ENCODE measurements around the gene GRIN1. TPM values are rescaled to one million over a fixed set of nuclear protein-coding genes. Genes with fewer than 3 reads are reported as not detected.
A peak's percentile ranks its signal among the peaks of the same experiment; 100 is the strongest.

The GRIN1 gene
- total and polyA plus RNA-seq, 2 of the 13 experiments (the other 11 are each of a cell fraction or from before 2014, with no cell fraction given): 0.13 TPM; not detected in 1

DNA sequence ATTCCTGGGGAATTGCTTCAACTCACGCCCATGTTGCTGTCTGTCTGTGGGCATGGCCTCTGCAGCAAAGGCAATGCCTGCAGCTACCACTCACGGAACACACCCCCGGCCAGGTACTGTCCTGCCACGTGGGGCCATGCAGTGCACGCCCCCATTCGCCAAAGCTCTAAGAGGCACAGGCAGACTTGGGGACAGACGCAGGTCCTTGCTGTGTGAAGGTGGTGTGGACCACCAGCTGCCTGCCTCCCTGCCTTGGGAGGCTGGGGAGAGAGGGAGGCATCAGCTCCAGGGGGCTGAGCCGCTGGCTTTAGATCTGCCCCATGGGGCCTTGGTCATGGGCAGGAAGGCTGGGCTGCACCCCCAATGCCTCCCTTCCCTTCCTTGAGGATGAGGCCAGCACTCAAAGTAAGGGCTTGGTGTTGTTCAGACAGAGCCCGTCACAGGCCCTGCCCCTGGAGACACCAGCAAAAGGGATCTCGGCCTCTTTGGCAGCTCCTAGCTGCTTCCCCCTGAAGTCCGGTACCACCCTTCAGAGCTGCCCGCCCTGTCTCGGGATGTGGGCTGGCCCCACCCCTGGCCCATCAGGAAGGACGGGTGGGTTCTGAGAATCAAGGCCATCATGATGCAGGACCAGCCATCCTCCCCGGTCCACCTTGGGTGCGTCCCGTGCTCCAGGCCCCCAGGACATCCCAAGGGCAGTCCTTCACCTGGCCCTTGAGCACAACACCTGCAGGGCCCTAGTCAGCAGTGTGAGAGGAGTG lies 2.3 kb downstream of the GRIN1 start (continued):
- no peak for TF ChIP-seq CHCHD3 (CRISPR knock-in tag; IDR thresholded peaks at IDR 0.05)
- TF ChIP-seq PPARG (CRISPR knock-in tag; conservative IDR thresholded peaks at IDR 0.05): no peak
- no peak for TF ChIP-seq ZNF547 (CRISPR knock-in tag; IDR thresholded peaks at IDR 0.05)
- TF ChIP-seq ZNF124 (CRISPR knock-in tag; IDR thresholded peaks at IDR 0.05): no peak
- no peak for TF ChIP-seq ZMYM3 (CRISPR knock-in tag; IDR thresholded peaks at IDR 0.05)

DNA sequence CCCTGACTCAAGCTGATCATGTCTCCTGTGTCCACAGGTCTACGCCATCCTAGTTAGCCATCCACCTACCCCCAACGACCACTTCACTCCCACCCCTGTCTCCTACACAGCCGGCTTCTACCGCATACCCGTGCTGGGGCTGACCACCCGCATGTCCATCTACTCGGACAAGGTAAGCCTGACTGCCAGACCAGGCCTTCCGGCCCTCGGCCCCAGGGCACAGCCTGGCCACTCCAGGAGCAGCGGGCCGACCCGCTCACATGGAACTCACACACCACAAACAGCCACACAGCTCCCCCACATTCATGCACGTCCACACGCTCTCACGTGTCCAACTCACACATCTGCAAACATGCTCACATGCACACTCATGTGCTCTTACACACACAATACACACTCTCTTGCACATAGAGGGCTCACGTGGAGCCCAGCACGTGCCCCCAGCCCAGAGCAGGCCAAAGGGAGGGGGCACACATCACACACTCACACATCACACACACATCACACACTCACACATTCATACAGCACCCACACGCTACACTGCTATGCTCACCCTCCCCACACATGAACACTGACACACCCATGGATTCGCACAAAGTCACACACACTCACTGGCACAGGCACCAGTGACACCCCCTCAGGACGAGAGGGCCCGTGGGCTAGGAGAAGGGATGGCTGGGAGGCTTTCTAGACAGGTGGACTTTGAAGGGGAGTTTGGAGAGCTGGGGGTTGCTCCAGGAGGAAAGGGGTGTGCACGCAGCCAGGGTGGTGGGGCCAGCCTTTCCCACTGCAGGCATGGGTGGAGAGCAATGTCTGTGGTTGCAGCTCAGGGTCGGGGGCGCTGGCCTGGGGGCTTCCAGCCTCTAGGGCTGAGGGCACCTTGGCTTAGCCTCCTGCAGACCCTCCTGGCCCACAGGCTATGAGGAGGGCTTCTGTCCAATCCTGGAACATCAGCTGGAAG lies 3.3 kb downstream of the GRIN1 start:
- no peak overlapping the region for H2AFZ ChIP-seq (ENCODE audit: low read length)
- no peak for ATAC-seq
- in situ Hi-C loops (cut with HindIII; ENCODE audit: extremely low pct_ligation_motif_present, low pct_unique_long_range_greater_than_20kb) (no loop called here), intact Hi-C loops (cut with micrococcal nuclease; ENCODE audit: unreplicated experiment) (no loop called here)
- no TSS peak for BruUV-seq (replicated peaks)
- no peaks in the 10 kb centered on the region for H4K20me1 ChIP-seq (ENCODE audit: insufficient read depth, low read length)
- TF ChIP-seq, protein P1, sequence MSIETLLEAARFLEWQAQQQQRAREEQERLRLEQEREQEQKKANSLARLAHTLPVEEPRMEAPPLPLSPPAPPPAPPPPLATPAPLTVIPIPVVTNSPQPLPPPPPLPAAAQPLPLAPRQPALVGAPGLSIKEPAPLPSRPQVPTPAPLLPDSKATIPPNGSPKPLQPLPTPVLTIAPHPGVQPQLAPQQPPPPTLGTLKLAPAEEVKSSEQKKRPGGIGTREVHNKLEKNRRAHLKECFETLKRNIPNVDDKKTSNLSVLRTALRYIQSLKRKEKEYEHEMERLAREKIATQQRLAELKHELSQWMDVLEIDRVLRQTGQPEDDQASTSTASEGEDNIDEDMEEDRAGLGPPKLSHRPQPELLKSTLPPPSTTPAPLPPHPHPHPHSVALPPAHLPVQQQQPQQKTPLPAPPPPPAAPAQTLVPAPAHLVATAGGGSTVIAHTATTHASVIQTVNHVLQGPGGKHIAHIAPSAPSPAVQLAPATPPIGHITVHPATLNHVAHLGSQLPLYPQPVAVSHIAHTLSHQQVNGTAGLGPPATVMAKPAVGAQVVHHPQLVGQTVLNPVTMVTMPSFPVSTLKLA (IDR thresholded peaks at IDR 0.05): peak; percentile 73
- TF ChIP-seq MED1 (CRISPR knock-in tag; IDR thresholded peaks at IDR 0.05): no peak
- ChIA-PET CTCF (ENCODE audit: low intra/inter-chr PET ratio, low total read pairs) (no interaction called here), POLR2A (no interaction called here)
- H3K4me2 ChIP-seq (ENCODE audit: low read depth, low read length): no peak overlapping the region
- no peak overlapping the region for H3K9ac ChIP-seq (ENCODE audit: insufficient read depth, low read depth, low read length)
- no peak for FAIRE-seq
- H3K4me3 ChIP-seq (replicated peaks in 1 of 3; ENCODE audit: insufficient read depth in 1 of 3, low read depth in 2 of 3, low read length in 3 of 3): no peak overlapping the region
- no peaks in the 10 kb centered on the region for H3K36me3 ChIP-seq (replicated peaks in 1 of 2; ENCODE audit: control insufficient read depth in 1 of 2, insufficient read depth in 2 of 2, low read length in 2 of 2)
- H3K9me3 ChIP-seq (ENCODE audit: low read length): no peaks in the 10 kb centered on the region
- no peak overlapping the region for H3K27ac ChIP-seq (ENCODE audit: extremely low read length, insufficient read depth, low read length)
- 9% methylated on average over 21 of the region's 24 CpGs for WGBS (ENCODE audit: low lambda C conversion rate)
- peaks cover 28 to 78% of the 10 kb centered on the region in 2 experiments for H3K27me3 ChIP-seq (ENCODE audit: control insufficient read depth in 1 of 2, insufficient read depth in 2 of 2, low read length in 2 of 2)
- DNase-seq (ENCODE audit: low spot score): no peak
- H3K4me1 ChIP-seq (ENCODE audit: insufficient read depth, low read length): no peaks in the 10 kb centered on the region
- no peaks in the 10 kb centered on the region for H3K79me2 ChIP-seq (ENCODE audit: insufficient read depth, low read length)

Data from HepG2 (cell line).